Keratinocyte (primary cell): Measurements from ENCODE around the gene OR14J1. TPM values are rescaled to one million over a fixed set of nuclear protein-coding genes. Genes with fewer than 3 reads are reported as not detected.

Experiments
- DNase-seq: peaks from one replicate; pipeline ENCODE4 v3.0.0-alpha.2; 2011; ENCODE audit warnings: low read depth, missing footprints, low spot score
- FAIRE-seq: peaks from 2 replicates; lab custom pipeline; 2011; peaks lifted over from hg19 to GRCh38; lab: Jason Lieb, UNC
- H2AFZ ChIP-seq: 2 replicates; pipeline ENCODE4 v1.6.0; 2012; ENCODE audit warnings: low read length, control low read depth, inconsistent platforms; ENCODE audit not compliant: control insufficient read depth
- H3K27ac ChIP-seq: 2 replicates; pipeline ENCODE4 v1.5.1; 2011; ENCODE audit warnings: low read length; ENCODE audit not compliant: control insufficient read depth, insufficient read depth
- H3K27me3 ChIP-seq: 3 replicates; pipeline ENCODE4 v1.6.0; 2011; ENCODE audit warnings: low read length; ENCODE audit not compliant: control insufficient read depth, insufficient read depth; ENCODE audit errors: extremely low read depth
- H3K36me3 ChIP-seq, 2 experiments: 2 replicates in 1 of 2; 3 replicates in 1 of 2; pipeline ENCODE4 v1.5.1; 2011; ENCODE audit warnings: low read length in 2 of 2, mild to moderate bottlenecking in 1 of 2; ENCODE audit not compliant: control insufficient read depth in 2 of 2, insufficient read depth in 2 of 2; ENCODE audit errors: extremely low read depth in 1 of 2
- H3K4me1 ChIP-seq: 3 replicates; pipeline ENCODE4 v1.5.1; 2011; ENCODE audit warnings: low read length; ENCODE audit not compliant: control insufficient read depth, insufficient read depth; ENCODE audit errors: extremely low read depth
- H3K4me2 ChIP-seq: 3 replicates; pipeline ENCODE4 v1.6.0; 2011; ENCODE audit warnings: low read depth, low read length; ENCODE audit not compliant: control insufficient read depth, insufficient read depth; ENCODE audit errors: extremely low read depth
- H3K4me3 ChIP-seq, 3 experiments: fragments of 200-600 bp in 1 of 3; sonication (generic) in 1 of 3; 2 replicates in 2 of 3; 3 replicates in 1 of 3; pipeline ENCODE4 v1.5.1; 2011 to 2016; ENCODE audit warnings: low read length in 3 of 3, mild to moderate bottlenecking in 3 of 3, control low read depth in 2 of 3, inconsistent platforms in 1 of 3, low read depth in 1 of 3, mixed read lengths in 1 of 3, mixed run types in 1 of 3, moderate library complexity in 1 of 3; ENCODE audit not compliant: control insufficient read depth in 2 of 3, insufficient read depth in 2 of 3; ENCODE audit errors: extremely low read depth in 1 of 3
- H3K79me2 ChIP-seq: 2 replicates; pipeline ENCODE4 v1.6.0; 2012; ENCODE audit warnings: low read length; ENCODE audit not compliant: control insufficient read depth, insufficient read depth
- H3K9ac ChIP-seq: 3 replicates; pipeline ENCODE4 v1.6.0; 2011; ENCODE audit warnings: low read length; ENCODE audit not compliant: control insufficient read depth, insufficient read depth; ENCODE audit errors: extremely low read depth
- H3K9me1 ChIP-seq: 3 replicates; pipeline ENCODE4 v1.6.0; 2011; ENCODE audit warnings: low read length; ENCODE audit not compliant: control insufficient read depth, insufficient read depth; ENCODE audit errors: extremely low read depth
- H3K9me3 ChIP-seq: 2 replicates; pipeline ENCODE4 v1.5.1; 2012; ENCODE audit warnings: low read depth, low read length; ENCODE audit not compliant: control insufficient read depth
- H4K20me1 ChIP-seq: 3 replicates; pipeline ENCODE4 v1.6.0; 2011; ENCODE audit warnings: low read length; ENCODE audit not compliant: control insufficient read depth, insufficient read depth; ENCODE audit errors: extremely low read depth
- EZH2 ChIP-seq: IDR thresholded peaks from one replicate; pipeline ENCODE4 v1.6.1; 2012; ENCODE audit warnings: inconsistent platforms, mild to moderate bottlenecking, low read length, moderate library complexity
- dilution Hi-C: fragments of 300-500 bp; cut with MboI; formaldehyde crosslinking; loops from one replicate; pipeline ENCODE4 v1.7.0; 2020; ENCODE audit warnings: low sequenced_read_pairs; ENCODE audit not compliant: extremely low pct_ligation_motif_present
- polyA plus RNA-seq, 5 experiments: library from polyadenylated mRNA; depleted of rRNA in 3 of 5; stranded (reverse) in 3 of 5; stranded (forward) in 1 of 5; unstranded in 1 of 5; fragments of >200 nt; gene quantifications; 1 replicate in 1 of 5; 2 replicates in 3 of 5; 3 replicates in 1 of 5; pipeline versions ENCODE4 v1.2.1 to v1.2.3, GENCODE V29; 2011 to 2012; ENCODE audit warnings: missing spikeins in 2 of 5, low read depth in 1 of 5, low replicate concordance in 1 of 5
- TF ChIP-seq, protein P1 (sequence below), 3 experiments: IDR thresholded peaks in 1 of 3; conservative IDR thresholded peaks in 1 of 3; optimal IDR thresholded peaks in 1 of 3; 2 replicates in 2 of 3; 3 replicates in 1 of 3; pipeline versions ENCODE3 to v1.5.1; 2011; ENCODE audit warnings: low read length in 3 of 3, mild to moderate bottlenecking in 3 of 3, moderate library complexity in 2 of 3, control low read depth in 1 of 3, inconsistent platforms in 1 of 3; ENCODE audit not compliant: insufficient read depth in 2 of 3; ENCODE audit errors: extremely low read depth in 1 of 3

The OR14J1 gene
- polyA plus RNA-seq, 1 donor (not counting 4 experiments of a cell fraction or from before 2014, with no cell fraction given): not detected

DNA sequence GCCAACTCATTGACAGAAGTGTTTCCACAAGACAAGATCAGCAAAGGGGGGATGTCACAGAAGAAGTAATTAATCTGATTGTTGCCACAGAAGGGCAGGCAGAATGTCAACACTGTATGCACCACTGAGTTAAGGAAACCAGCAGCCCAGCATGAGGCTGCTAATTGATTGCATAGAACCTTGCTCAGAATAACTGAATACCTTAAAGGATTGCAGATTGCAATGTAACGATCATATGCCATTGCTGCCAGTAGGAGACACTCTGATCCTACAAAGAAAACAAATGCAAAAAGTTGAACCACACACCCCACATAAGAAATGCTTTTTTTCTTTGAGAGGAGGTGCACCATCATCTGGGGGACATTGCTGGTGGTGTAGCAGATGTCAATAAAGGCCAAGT lies 54.1 kb downstream of the OR14J1 start:
- FAIRE-seq: no peak

More for the DNA sequence above, 54.1 kb downstream of the OR14J1 start:
- no peaks in the 10 kb centered on the region for H3K4me1 ChIP-seq
- no peaks in the 10 kb centered on the region for H3K9me1 ChIP-seq
- dilution Hi-C loops: no loop called here
- H2AFZ ChIP-seq: no peak overlapping the region
- DNase-seq: no peak
- H4K20me1 ChIP-seq: no peaks in the 10 kb centered on the region
- no peak overlapping the region for H3K4me2 ChIP-seq
- H3K79me2 ChIP-seq: no peaks in the 10 kb centered on the region
- no peak for TF ChIP-seq EZH2
- TF ChIP-seq, protein P1, sequence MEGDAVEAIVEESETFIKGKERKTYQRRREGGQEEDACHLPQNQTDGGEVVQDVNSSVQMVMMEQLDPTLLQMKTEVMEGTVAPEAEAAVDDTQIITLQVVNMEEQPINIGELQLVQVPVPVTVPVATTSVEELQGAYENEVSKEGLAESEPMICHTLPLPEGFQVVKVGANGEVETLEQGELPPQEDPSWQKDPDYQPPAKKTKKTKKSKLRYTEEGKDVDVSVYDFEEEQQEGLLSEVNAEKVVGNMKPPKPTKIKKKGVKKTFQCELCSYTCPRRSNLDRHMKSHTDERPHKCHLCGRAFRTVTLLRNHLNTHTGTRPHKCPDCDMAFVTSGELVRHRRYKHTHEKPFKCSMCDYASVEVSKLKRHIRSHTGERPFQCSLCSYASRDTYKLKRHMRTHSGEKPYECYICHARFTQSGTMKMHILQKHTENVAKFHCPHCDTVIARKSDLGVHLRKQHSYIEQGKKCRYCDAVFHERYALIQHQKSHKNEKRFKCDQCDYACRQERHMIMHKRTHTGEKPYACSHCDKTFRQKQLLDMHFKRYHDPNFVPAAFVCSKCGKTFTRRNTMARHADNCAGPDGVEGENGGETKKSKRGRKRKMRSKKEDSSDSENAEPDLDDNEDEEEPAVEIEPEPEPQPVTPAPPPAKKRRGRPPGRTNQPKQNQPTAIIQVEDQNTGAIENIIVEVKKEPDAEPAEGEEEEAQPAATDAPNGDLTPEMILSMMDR (optimal IDR thresholded peaks at IDR 0.05 in 1 of 3, IDR thresholded peaks at IDR 0.05 in 1 of 3, conservative IDR thresholded peaks at IDR 0.05 in 1 of 3; ENCODE audit: extremely low read depth in 1 of 3, insufficient read depth in 2 of 3, low read length in 3 of 3): no peak
- no peak overlapping the region for H3K4me3 ChIP-seq
- H3K27ac ChIP-seq: no peak overlapping the region
- H3K9ac ChIP-seq: no peak overlapping the region
- no peaks in the 10 kb centered on the region for H3K9me3 ChIP-seq
- no peaks in the 10 kb centered on the region for H3K27me3 ChIP-seq
- H3K36me3 ChIP-seq: no peaks in the 10 kb centered on the region

Other genes starting within 250 kb of the OR14J1 start
- not detected in 3 replicates for gene OR2B3, start 214.4 kb upstream of the OR14J1 start, polyA plus RNA-seq
- not detected in 3 replicates for gene OR2J1, start 202.2 kb upstream of the OR14J1 start, polyA plus RNA-seq
- gene OR2J3, start 193.6 kb upstream of the OR14J1 start, polyA plus RNA-seq: not detected in 3 replicates
- gene OR2J2, start 130.8 kb upstream of the OR14J1 start, polyA plus RNA-seq: not detected in 3 replicates
- gene OR5V1, start 67.2 kb downstream of the OR14J1 start, polyA plus RNA-seq: not detected in 3 replicates
- not detected in 3 replicates for gene OR12D3, start 73.6 kb downstream of the OR14J1 start, polyA plus RNA-seq
- gene OR12D2, start 93.9 kb downstream of the OR14J1 start, polyA plus RNA-seq: not detected in 3 replicates
- gene OR12D1, start 113.2 kb downstream of the OR14J1 start, polyA plus RNA-seq: not detected in 3 replicates
- not detected in 3 replicates for gene OR10C1, start 137.6 kb downstream of the OR14J1 start, polyA plus RNA-seq
- not detected in 3 replicates for gene OR11A1, start 155.4 kb downstream of the OR14J1 start, polyA plus RNA-seq
- gene OR2H1, start 155.5 kb downstream of the OR14J1 start, polyA plus RNA-seq: not detected in 3 replicates
- not detected in 3 replicates for gene MAS1L, start 186.3 kb downstream of the OR14J1 start, polyA plus RNA-seq